GM12875 (cell line): ENCODE results near the gene IGFBP2.

Experiments
- H3K4me3 ChIP-seq: one replicate; pipeline ENCODE4 v1.5.1; 2011; ENCODE audit warnings: low read depth, low read length, control low read depth
- TF ChIP-seq, protein P1 (sequence below): IDR thresholded peaks from 2 replicates; pipeline ENCODE4 v1.5.1; 2011; ENCODE audit warnings: low read depth, mild to moderate bottlenecking, control low read depth, inconsistent platforms, low read length, moderate library complexity, borderline replicate concordance; ENCODE audit not compliant: insufficient read depth

Gene IGFBP2

DNA sequence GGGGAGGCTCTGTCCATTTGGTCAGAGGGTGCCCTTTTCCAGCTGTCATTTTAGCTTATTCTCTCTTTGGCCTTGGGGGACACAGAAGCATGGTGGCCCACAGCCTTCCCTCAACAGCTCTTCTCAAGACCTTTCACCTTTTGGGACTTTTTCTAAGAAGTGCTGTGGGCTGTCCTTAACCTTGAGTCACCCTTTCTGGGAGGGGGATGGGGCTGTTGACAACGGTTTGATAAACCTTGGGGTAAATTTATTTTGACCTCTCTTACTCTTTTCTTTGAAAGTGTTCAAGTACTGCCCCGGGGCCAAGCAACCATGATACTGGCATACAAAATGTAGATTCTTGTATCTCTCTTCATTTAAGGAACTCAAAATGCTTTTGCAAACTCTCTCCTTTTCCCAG lies 48.5 kb downstream of the IGFBP2 start:
- TF ChIP-seq, protein P1, sequence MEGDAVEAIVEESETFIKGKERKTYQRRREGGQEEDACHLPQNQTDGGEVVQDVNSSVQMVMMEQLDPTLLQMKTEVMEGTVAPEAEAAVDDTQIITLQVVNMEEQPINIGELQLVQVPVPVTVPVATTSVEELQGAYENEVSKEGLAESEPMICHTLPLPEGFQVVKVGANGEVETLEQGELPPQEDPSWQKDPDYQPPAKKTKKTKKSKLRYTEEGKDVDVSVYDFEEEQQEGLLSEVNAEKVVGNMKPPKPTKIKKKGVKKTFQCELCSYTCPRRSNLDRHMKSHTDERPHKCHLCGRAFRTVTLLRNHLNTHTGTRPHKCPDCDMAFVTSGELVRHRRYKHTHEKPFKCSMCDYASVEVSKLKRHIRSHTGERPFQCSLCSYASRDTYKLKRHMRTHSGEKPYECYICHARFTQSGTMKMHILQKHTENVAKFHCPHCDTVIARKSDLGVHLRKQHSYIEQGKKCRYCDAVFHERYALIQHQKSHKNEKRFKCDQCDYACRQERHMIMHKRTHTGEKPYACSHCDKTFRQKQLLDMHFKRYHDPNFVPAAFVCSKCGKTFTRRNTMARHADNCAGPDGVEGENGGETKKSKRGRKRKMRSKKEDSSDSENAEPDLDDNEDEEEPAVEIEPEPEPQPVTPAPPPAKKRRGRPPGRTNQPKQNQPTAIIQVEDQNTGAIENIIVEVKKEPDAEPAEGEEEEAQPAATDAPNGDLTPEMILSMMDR: no peak
- no peak overlapping the region for H3K4me3 ChIP-seq

DNA sequence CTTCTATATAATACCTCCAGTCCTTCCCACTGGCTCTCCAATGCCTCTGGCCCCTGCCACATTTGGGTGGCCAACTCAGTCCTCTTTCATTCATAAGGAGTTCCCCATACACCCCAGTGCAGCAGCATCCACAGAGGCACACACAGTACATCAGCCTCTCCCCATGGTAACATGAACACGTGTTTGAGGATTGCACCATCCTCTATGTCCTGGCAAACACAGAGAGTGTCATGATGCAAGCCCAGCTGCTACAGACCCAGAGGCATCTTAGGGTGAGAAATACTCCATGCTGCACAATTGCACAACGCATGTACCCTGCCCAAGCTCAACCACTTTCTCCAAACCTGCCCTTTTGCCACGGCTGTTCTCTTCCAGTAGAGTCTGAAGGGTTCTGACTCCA lies 50.6 kb downstream of the IGFBP2 start:
- TF ChIP-seq, protein P1: no peak
- no peak overlapping the region for H3K4me3 ChIP-seq

DNA sequence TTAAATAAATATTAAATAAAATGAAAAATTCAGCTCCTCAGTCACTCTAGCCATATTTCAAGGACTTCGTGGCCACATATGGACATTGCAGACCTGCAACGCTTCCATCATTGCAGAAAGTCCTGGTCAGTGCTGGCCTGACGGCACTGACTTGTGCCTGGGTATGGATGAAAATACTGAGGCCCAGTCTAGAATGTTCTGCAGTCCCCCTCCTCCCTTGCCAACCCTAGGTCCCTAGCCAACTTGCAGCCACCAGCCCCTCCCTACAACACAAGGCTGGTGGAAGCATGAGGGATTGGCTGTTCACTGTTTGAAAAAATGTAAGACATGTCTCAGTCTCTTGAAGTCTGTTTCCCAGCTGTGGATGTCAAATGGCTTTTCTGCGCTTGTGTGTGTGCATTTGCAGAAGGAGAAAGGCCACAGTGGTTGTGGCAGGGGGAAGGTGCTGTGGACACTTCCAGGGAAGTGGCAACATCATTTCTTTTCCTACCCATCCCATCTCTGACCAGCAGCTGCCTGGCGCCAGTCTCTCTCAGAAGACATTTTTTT lies 52.2 kb downstream of the IGFBP2 start:
- no peak overlapping the region for H3K4me3 ChIP-seq
- TF ChIP-seq, protein P1: no peak

DNA sequence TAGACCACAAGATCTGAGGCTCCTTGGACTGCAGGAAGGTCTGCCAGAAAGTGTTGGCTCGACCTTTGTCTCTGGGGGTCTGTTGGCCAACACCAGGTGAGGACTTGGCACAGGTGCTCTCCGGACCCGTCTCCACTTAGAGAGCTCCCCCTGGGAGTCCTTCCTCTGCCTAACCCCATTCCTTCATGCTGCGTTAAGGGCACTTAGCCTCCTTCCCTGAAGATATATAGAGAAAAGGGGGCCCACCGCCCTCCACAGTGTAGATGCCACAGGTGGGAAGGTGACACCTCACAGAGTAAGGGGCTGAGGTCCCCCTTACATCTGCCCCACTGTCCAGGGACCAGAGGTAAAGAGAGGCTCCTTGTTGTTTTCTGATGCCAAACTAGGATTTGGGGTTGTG lies 53.9 kb downstream of the IGFBP2 start:
- TF ChIP-seq, protein P1: no peak
- H3K4me3 ChIP-seq: no peak overlapping the region

DNA sequence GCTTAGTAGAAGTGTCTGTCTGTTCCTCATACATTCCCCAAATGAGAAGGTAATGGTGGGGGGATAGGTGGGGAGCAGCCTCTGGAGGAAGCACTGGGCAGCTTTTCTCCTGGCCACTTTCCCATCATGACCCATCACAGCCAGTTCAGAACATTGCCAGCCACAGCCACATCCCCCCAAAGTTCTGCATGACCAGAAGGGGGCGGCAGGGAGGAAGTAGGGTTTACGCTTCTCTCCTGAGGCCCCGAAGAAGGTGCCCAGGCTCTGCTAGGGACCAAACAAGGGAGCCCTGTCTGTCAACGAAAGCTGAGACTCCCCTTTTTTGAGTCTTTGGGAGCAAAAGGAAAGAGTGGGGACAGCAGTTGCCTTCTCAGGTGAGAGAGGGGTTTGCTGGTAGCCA lies 54.4 kb downstream of the IGFBP2 start:
- H3K4me3 ChIP-seq: no peak overlapping the region
- TF ChIP-seq, protein P1: peak; percentile 66

DNA sequence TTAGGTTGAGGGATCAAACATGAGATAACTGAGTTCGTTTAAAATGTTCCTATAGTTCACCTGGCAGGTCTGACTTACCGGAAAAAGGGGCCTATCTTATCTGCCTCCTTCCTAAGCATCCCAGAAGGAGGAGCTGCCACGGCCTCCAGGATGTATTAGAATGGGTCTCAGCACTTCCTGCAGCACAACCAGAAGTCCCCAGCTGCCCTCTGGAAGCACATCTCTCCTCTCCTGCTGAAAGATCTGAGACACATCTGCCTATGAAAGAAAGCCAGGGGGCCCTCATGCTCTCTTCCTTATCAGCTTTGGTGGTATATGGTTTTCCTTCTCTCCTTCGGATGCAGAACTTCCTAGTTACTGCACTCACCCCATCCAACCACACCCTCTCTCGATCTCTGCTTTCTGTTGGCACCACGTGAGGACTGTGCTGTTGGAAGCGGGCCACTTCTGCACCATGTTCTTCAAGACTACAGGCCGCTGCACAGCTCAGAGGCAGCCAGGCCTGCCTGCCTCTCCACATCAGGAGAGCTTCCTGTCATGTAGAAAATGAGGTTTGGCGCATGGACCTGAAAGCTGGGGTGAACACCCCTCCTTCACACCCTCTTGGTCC lies 55.6 kb downstream of the IGFBP2 start:
- TF ChIP-seq, protein P1: no peak
- H3K4me3 ChIP-seq: no peak overlapping the region

DNA sequence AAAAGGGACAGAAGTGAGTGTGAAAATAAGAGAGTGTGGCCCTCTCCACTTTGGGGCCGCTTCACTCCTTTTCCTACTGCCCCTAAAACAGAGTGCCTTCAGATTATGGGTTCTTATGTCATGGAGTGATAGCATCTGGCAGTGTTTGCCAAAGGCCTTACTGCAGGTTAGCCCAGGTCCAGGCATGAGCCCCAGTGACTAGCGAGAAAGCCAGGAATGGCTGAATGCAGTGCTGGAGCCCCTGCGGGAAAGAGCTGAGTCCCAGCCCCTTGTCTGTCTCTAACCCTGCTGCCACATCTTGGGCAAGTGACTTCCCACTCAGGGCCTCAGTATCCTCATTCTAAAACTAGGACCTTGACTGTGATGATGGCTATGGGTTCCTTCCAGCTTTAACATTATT lies 56.2 kb downstream of the IGFBP2 start:
- no peak overlapping the region for H3K4me3 ChIP-seq
- TF ChIP-seq, protein P1: no peak
